Testis (tissue), 2 donors: ENCODE data around the gene GRID1.

Experiments
- POLR2A ChIP-seq: fragments of 450-650 bp; IDR thresholded peaks from one replicate; pipeline ENCODE4 v1.6.1; 2017; ENCODE audit warnings: antibody characterized with exemption, mild to moderate bottlenecking, moderate library complexity
- TF ChIP-seq, protein P1 (sequence below), 3 experiments: fragments of 450-650 bp in 2 of 3; fragments of 200-600 bp in 1 of 3; sonication (generic) in 1 of 3; IDR thresholded peaks; one replicate each; pipeline ENCODE4 v1.5.1; 2016 to 2019; ENCODE audit warnings: antibody characterized with exemption in 3 of 3, mild to moderate bottlenecking in 2 of 3, moderate library complexity in 1 of 3

DNA sequence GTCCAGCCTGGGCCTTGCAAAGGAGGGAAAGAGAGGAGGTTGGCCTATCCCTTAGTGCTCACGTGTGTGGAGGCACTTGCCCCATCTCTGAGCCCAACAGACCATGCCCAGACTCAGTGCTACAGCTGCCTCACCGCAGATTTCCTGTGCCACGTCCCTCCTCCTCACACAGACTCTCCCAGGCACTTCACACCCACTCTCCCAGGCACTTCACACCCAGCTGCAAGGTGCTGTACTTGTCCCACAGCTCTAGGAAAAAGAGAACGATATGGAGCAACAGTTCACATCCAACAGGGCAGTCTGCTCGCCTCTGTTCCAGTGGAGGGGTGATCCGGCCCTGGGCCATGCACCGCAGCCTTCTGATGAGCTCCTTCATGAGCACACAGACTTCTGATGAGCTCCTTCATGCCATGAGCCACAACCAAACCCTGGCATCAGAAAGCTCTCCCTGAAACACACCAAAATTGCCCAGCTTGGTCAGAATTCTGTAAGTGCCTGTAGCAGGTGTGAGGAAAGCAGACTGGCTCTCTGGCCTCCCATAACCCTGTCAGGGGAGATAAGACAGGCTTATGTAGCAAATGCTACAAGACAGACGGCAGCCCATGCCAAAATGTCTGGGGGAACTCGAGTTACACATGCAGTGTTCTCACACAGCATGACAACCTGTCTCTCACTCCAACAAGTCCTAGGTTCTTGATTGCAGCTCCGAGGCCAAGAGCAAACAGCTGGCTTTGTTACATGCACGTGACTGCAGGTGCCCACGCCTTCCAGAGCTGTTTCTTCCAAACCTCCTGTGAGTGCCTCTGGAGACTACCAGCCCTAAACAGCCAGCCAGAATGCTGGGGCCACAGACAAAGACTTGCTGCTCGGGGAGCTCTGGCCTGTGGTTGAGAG, 348.5 kb downstream of the GRID1 start:
- TF ChIP-seq, protein P1, sequence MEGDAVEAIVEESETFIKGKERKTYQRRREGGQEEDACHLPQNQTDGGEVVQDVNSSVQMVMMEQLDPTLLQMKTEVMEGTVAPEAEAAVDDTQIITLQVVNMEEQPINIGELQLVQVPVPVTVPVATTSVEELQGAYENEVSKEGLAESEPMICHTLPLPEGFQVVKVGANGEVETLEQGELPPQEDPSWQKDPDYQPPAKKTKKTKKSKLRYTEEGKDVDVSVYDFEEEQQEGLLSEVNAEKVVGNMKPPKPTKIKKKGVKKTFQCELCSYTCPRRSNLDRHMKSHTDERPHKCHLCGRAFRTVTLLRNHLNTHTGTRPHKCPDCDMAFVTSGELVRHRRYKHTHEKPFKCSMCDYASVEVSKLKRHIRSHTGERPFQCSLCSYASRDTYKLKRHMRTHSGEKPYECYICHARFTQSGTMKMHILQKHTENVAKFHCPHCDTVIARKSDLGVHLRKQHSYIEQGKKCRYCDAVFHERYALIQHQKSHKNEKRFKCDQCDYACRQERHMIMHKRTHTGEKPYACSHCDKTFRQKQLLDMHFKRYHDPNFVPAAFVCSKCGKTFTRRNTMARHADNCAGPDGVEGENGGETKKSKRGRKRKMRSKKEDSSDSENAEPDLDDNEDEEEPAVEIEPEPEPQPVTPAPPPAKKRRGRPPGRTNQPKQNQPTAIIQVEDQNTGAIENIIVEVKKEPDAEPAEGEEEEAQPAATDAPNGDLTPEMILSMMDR (IDR thresholded peaks at IDR 0.05): no peak
- TF ChIP-seq POLR2A: no peak
